Keratinocyte (primary cell): Measurements from ENCODE around the gene MYOZ3.

ENCODE experiments used
- CTCF ChIP-seq, 3 experiments: IDR thresholded peaks in 1 of 3; conservative IDR thresholded peaks in 1 of 3; optimal IDR thresholded peaks in 1 of 3; 2 replicates in 2 of 3; 3 replicates in 1 of 3; pipeline versions ENCODE3 to v1.5.1; 2011; ENCODE audit warnings: low read length in 3 of 3, mild to moderate bottlenecking in 3 of 3, moderate library complexity in 2 of 3, control low read depth in 1 of 3, inconsistent platforms in 1 of 3; ENCODE audit not compliant: insufficient read depth in 2 of 3; ENCODE audit errors: extremely low read depth in 1 of 3
- EZH2 ChIP-seq: IDR thresholded peaks from one replicate; pipeline ENCODE4 v1.6.1; 2012; ENCODE audit warnings: inconsistent platforms, mild to moderate bottlenecking, low read length, moderate library complexity

GRCh38 chr5:150650021-150651006 is 10.7 kb upstream of the MYOZ3 start:
- TF ChIP-seq CTCF (optimal IDR thresholded peaks at IDR 0.05 in 1 of 3, IDR thresholded peaks at IDR 0.05 in 1 of 3, conservative IDR thresholded peaks at IDR 0.05 in 1 of 3; ENCODE audit: extremely low read depth in 1 of 3, insufficient read depth in 2 of 3, low read length in 3 of 3) (no peak), EZH2 (no peak)
